KMS-11 (cell line): Measurements from ENCODE around the gene ZFP92.

Experiments
- H2AFZ ChIP-seq: fragments of 200-600 bp; sonication (generic); 2 replicates; pipeline ENCODE4 v1.6.1; 2016; ENCODE audit warnings: antibody characterized with exemption, mixed run types, low read depth
- H3K27ac ChIP-seq: fragments of 200-600 bp; sonication (generic); 2 replicates; pipeline ENCODE4 v1.6.1; 2016; ENCODE audit warnings: mild to moderate bottlenecking, mixed run types
- H3K27me3 ChIP-seq: fragments of 200-600 bp; sonication (generic); 2 replicates; pipeline ENCODE4 v1.6.1; 2017; ENCODE audit warnings: mild to moderate bottlenecking, low read depth, mixed run types, moderate library complexity; ENCODE audit not compliant: insufficient read depth
- H3K36me3 ChIP-seq: fragments of 200-600 bp; sonication (generic); 2 replicates; pipeline ENCODE4 v1.6.1; 2017; ENCODE audit warnings: mild to moderate bottlenecking, mixed run types; ENCODE audit not compliant: insufficient read depth
- H3K4me1 ChIP-seq: fragments of 200-600 bp; sonication (generic); 2 replicates; pipeline ENCODE4 v1.6.1; 2016; ENCODE audit warnings: mild to moderate bottlenecking, low read depth, mixed run types; ENCODE audit not compliant: poor library complexity, severe bottlenecking
- H3K4me2 ChIP-seq: fragments of 200-600 bp; sonication (generic); 2 replicates; pipeline ENCODE4 v1.7.0; 2016; ENCODE audit warnings: mild to moderate bottlenecking, mixed run types
- H3K4me3 ChIP-seq: fragments of 200-600 bp; sonication (generic); IDR thresholded peaks from 2 replicates; pipeline ENCODE4 v1.6.1; 2017; ENCODE audit warnings: low read depth, low read length, mixed read lengths; ENCODE audit not compliant: insufficient read depth
- H3K79me2 ChIP-seq: fragments of 200-600 bp; sonication (generic); 2 replicates; pipeline ENCODE4 v1.6.1; 2016; ENCODE audit warnings: low read depth, mixed run types; ENCODE audit not compliant: insufficient read depth
- H3K9ac ChIP-seq: fragments of 200-600 bp; sonication (generic); 2 replicates; pipeline ENCODE4 v1.6.1; 2016; ENCODE audit warnings: mild to moderate bottlenecking, mixed run types
- H4K20me1 ChIP-seq: fragments of 200-600 bp; sonication (generic); 2 replicates; pipeline ENCODE4 v1.6.1; 2016; ENCODE audit warnings: mild to moderate bottlenecking, mixed run types; ENCODE audit not compliant: insufficient read depth
- TF ChIP-seq, protein P1 (sequence below): fragments of 200-600 bp; sonication (generic); conservative IDR thresholded peaks from 2 replicates; pipeline ENCODE4 v1.6.1; 2017; ENCODE audit warnings: low read depth, mild to moderate bottlenecking, antibody characterized with exemption, low read length, moderate library complexity, mixed read lengths

Gene ZFP92

DNA sequence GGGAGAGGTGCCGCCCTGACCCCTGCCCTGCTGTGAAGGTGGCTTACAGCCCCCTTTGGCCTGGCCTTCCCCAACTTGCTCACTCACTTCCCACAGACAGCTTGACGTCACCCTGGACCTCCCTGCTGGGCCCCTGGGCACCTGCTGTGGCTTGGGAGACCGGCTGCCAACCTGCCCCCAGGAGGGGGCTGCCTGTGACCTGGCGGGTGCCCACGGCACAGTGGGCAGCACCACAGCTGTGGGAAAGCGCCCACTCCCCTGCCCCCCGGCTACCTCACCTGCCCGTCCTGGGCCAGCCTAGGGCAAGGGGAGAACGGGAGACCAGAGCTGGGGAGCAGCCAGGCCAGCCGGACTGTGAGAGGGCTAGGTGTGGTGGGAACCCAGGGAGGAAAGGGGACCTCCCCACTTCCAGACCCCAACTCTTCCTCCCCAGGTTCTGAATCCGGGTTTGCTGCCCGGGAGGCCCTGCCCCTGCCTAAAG, 2.4 kb upstream of the ZFP92 start:
- Histone ChIP-seq H3K36me3 (no peaks in the 10 kb centered on the region), H3K27me3 (no peaks in the 10 kb centered on the region), H3K4me3 (no peak overlapping the region), H3K79me2 (no peaks in the 10 kb centered on the region), H3K4me1 (peaks cover 5% of the 10 kb centered on the region), H2AFZ (no peak overlapping the region), H3K4me2 (no peak overlapping the region), H3K9ac (no peak overlapping the region), H4K20me1 (no peaks in the 10 kb centered on the region), H3K27ac (no peak overlapping the region)
- TF ChIP-seq, protein P1, sequence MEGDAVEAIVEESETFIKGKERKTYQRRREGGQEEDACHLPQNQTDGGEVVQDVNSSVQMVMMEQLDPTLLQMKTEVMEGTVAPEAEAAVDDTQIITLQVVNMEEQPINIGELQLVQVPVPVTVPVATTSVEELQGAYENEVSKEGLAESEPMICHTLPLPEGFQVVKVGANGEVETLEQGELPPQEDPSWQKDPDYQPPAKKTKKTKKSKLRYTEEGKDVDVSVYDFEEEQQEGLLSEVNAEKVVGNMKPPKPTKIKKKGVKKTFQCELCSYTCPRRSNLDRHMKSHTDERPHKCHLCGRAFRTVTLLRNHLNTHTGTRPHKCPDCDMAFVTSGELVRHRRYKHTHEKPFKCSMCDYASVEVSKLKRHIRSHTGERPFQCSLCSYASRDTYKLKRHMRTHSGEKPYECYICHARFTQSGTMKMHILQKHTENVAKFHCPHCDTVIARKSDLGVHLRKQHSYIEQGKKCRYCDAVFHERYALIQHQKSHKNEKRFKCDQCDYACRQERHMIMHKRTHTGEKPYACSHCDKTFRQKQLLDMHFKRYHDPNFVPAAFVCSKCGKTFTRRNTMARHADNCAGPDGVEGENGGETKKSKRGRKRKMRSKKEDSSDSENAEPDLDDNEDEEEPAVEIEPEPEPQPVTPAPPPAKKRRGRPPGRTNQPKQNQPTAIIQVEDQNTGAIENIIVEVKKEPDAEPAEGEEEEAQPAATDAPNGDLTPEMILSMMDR: no peak

DNA sequence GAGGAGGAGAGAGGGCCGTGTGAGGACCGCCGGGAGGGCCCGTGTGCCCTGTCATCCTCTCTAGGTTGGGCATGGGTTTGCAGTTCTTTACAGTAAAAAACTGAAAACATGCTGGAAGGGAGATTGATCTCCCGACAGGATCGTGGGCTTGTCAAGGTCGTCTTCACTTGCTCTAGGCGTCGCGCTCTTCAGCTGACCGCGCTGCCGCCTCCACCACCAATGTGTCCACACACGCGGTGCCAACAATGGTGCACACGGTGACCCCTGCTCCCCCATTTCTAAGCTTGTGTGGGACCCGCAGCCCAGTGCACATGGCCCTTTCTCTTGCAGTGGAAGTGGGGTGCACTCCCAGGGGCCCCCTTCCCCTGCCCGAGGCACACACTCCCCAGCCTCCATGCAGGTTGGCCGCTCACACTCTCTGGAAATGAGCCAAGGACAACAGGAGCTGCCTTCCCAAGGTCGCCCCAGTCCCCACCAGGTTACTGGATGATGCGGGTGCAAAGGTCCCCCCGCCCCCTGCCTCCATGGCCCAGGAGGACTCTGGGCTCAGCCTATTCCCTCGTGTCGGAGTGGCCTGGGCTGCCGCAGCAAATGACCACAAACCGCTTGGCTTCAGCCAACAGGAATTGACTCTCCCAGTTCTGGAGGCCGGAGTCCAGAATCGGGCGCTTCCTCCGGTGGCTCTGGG, 1.7 kb upstream of the ZFP92 start:
- Histone ChIP-seq H3K9ac (no peak overlapping the region), H3K4me2 (no peak overlapping the region), H2AFZ (no peak overlapping the region), H3K36me3 (no peaks in the 10 kb centered on the region), H3K4me1 (peaks cover 5% of the 10 kb centered on the region), H3K27me3 (no peaks in the 10 kb centered on the region), H3K79me2 (no peaks in the 10 kb centered on the region), H4K20me1 (no peaks in the 10 kb centered on the region), H3K4me3 (no peak overlapping the region), H3K27ac (no peak overlapping the region)
- TF ChIP-seq, protein P1: no peak

DNA sequence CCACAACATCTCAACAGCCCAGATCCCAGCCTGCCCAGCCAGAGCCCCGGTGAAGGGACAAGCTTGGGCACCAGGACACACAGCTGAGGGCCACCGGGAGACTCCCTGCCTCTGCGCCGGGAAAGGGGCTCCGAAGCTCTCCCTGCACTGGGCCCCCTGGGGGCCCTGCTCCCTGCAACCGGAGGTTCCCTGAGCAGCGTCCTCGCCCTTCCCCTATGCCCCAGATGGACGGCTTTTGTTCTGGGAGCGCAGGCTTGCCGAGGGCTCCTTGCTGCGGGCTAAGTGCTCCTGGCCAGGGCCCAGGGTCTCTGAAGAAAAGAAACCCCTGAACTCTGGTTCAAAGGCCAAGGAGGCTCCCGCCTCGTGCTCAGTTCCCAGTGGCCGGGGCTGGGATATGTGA, 899 bp upstream of the ZFP92 start:
- no peaks in the 10 kb centered on the region for H4K20me1 ChIP-seq
- H3K79me2 ChIP-seq: no peaks in the 10 kb centered on the region
- H3K4me1 ChIP-seq: peaks cover 5% of the 10 kb centered on the region
- H2AFZ ChIP-seq: no peak overlapping the region; the same call in 1 of the 2 replicates
- TF ChIP-seq, protein P1: no peak
- H3K27me3 ChIP-seq: no peaks in the 10 kb centered on the region
- H3K4me3 ChIP-seq: no peak overlapping the region
- H3K4me2 ChIP-seq: no peak overlapping the region; the same call in 1 of the 2 replicates
- H3K36me3 ChIP-seq: no peaks in the 10 kb centered on the region
- H3K9ac ChIP-seq: no peak overlapping the region
- H3K27ac ChIP-seq: no peak overlapping the region

DNA sequence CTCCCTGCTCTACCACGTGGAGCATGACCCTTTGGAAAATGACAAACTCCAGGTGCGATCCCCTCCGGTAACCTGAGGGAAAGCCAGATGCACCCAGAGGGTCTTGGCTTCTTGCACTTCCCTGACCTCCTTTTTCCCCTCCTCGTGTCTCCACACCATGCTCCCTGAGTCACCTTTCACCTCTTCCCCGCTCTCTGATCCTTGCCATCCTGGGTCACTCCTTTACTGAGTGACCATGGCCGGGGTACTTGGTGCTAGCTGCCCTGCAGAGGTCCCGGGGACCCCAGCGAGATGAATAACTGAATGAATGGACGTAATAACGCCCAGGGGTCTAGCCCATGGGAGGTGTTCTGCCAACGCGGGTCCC, 401 bp upstream of the ZFP92 start:
- Histone ChIP-seq H2AFZ (peak overlapping the region; percentile 86), H3K79me2 (no peaks in the 10 kb centered on the region), H3K27me3 (no peaks in the 10 kb centered on the region), H3K9ac (peak overlapping the region; percentile 35; the same call in 1 of the 2 replicates), H4K20me1 (no peaks in the 10 kb centered on the region), H3K4me2 (peak overlapping the region; percentile 42; the same call in 1 of the 2 replicates), H3K27ac (no peak overlapping the region), H3K4me3 (no peak overlapping the region), H3K36me3 (no peaks in the 10 kb centered on the region), H3K4me1 (peaks cover 5% of the 10 kb centered on the region)
- TF ChIP-seq, protein P1: no peak
